ENCODE data around the gene CCL14. TPM values are rescaled to one million over a fixed set of nuclear protein-coding genes. Genes with fewer than 3 reads are reported as not detected.

The CCL14 gene
- total RNA-seq, 1 experiment from 2014 or later = not detected

DNA sequence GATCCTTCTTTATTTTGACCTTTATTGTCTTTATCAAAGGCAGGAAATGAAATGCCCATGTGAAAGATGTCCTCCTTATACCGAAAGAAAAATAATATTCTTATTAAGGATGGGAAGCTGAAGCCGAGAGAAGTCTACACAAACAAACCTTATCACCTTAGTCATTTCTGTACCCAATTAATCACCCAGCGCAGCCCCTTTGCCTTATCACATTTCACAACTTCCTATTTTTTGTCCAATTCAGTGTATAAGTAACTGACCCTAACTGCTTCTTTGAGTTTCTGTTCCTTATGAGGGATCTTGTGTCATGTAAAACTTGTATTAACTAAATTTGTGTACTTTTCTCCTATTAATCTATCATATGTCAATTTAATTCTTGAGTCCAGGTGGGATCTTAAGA is 47.6 kb upstream of the CCL14 start:
- ATAC-seq (no peak), DNase-seq (ENCODE audit: low read depth, low spot score) (no peak)
- H3K4me1 ChIP-seq (ENCODE audit: control insufficient read depth, insufficient read depth, low read length) = no peaks in the 10 kb centered on the region
- TF ChIP-seq POLR2AphosphoS5 (IDR thresholded peaks at IDR 0.05; ENCODE audit: low read depth, low read length) (no peak), SIN3A (IDR thresholded peaks at IDR 0.05; ENCODE audit: borderline replicate concordance, insufficient read depth, low read depth, low read length) (no peak), TCF7L2 (IDR thresholded peaks at IDR 0.05; ENCODE audit: low read depth, low read length) (no peak)
- TF ChIP-seq, protein P1, sequence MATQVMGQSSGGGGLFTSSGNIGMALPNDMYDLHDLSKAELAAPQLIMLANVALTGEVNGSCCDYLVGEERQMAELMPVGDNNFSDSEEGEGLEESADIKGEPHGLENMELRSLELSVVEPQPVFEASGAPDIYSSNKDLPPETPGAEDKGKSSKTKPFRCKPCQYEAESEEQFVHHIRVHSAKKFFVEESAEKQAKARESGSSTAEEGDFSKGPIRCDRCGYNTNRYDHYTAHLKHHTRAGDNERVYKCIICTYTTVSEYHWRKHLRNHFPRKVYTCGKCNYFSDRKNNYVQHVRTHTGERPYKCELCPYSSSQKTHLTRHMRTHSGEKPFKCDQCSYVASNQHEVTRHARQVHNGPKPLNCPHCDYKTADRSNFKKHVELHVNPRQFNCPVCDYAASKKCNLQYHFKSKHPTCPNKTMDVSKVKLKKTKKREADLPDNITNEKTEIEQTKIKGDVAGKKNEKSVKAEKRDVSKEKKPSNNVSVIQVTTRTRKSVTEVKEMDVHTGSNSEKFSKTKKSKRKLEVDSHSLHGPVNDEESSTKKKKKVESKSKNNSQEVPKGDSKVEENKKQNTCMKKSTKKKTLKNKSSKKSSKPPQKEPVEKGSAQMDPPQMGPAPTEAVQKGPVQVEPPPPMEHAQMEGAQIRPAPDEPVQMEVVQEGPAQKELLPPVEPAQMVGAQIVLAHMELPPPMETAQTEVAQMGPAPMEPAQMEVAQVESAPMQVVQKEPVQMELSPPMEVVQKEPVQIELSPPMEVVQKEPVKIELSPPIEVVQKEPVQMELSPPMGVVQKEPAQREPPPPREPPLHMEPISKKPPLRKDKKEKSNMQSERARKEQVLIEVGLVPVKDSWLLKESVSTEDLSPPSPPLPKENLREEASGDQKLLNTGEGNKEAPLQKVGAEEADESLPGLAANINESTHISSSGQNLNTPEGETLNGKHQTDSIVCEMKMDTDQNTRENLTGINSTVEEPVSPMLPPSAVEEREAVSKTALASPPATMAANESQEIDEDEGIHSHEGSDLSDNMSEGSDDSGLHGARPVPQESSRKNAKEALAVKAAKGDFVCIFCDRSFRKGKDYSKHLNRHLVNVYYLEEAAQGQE (IDR thresholded peaks at IDR 0.05; ENCODE audit: insufficient read depth in 1 of 2, low read depth in 2 of 2, low read length in 1 of 2) = no peak
- TF ChIP-seq, protein P2, sequence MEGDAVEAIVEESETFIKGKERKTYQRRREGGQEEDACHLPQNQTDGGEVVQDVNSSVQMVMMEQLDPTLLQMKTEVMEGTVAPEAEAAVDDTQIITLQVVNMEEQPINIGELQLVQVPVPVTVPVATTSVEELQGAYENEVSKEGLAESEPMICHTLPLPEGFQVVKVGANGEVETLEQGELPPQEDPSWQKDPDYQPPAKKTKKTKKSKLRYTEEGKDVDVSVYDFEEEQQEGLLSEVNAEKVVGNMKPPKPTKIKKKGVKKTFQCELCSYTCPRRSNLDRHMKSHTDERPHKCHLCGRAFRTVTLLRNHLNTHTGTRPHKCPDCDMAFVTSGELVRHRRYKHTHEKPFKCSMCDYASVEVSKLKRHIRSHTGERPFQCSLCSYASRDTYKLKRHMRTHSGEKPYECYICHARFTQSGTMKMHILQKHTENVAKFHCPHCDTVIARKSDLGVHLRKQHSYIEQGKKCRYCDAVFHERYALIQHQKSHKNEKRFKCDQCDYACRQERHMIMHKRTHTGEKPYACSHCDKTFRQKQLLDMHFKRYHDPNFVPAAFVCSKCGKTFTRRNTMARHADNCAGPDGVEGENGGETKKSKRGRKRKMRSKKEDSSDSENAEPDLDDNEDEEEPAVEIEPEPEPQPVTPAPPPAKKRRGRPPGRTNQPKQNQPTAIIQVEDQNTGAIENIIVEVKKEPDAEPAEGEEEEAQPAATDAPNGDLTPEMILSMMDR (IDR thresholded peaks at IDR 0.05) = no peak
- no peaks in the 10 kb centered on the region for H3K9me3 ChIP-seq (ENCODE audit: control insufficient read depth, insufficient read depth, low read depth, low read length)
- H3K36me3 ChIP-seq (ENCODE audit: control insufficient read depth, insufficient read depth, low read length) = no peaks in the 10 kb centered on the region
- intact Hi-C loops (cut with micrococcal nuclease; ENCODE audit: unreplicated experiment) = no loop called here
- no TSS peak for BruUV-seq (replicated peaks)
- H3K27me3 ChIP-seq (ENCODE audit: control insufficient read depth, insufficient read depth, low read length) = peaks cover 22% of the 10 kb centered on the region
- ChIA-PET POLR2A (no interaction called here), CTCF (no interaction called here)
- in situ Hi-C loops (cut with HindIII; ENCODE audit: low pct_unique_long_range_greater_than_20kb, low sequenced_read_pairs) = no loop called here
- no peak overlapping the region for H3K4me3 ChIP-seq (ENCODE audit: low read depth in 2 of 2, low read length in 2 of 2)
- H3K27ac ChIP-seq (ENCODE audit: low read length) = no peak overlapping the region

DNA sequence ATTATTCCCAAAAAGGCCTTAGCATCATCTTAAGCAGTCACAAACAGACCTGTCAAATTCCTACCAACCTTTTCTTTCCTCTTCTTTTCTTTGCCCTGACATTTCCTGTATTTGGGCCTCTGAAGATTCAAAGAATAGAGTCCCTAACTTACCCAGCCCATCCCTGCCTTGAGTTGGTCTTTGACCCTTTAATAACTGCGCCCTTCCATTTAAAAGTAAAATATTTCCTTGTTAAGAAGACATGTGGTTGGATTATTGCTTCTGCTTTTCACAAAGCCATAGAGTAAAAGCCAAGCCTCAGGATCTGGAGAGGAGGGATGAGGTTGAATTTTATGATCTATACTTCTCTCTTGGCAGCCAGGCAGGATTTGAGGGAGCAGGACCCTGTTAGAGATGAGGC is 44.4 kb upstream of the CCL14 start:
- H3K27ac ChIP-seq (ENCODE audit: low read length) = no peak overlapping the region
- DNase-seq (ENCODE audit: low read depth, low spot score) (no peak), ATAC-seq (no peak)
- CTCF ChIA-PET = no interaction called here
- POLR2A ChIA-PET = no interaction called here
- no peak overlapping the region for H3K4me3 ChIP-seq (ENCODE audit: low read depth in 2 of 2, low read length in 2 of 2)
- H3K36me3 ChIP-seq (ENCODE audit: control insufficient read depth, insufficient read depth, low read length) = no peaks in the 10 kb centered on the region
- no peaks in the 10 kb centered on the region for H3K4me1 ChIP-seq (ENCODE audit: control insufficient read depth, insufficient read depth, low read length)
- intact Hi-C loops (cut with micrococcal nuclease; ENCODE audit: unreplicated experiment) = no loop called here
- no TSS peak for BruUV-seq (replicated peaks)
- TF ChIP-seq, protein P2 (IDR thresholded peaks at IDR 0.05) = no peak
- TF ChIP-seq, protein P1 (IDR thresholded peaks at IDR 0.05; ENCODE audit: insufficient read depth in 1 of 2, low read depth in 2 of 2, low read length in 1 of 2) = no peak
- TF ChIP-seq POLR2AphosphoS5 (IDR thresholded peaks at IDR 0.05; ENCODE audit: low read depth, low read length) = no peak
- no peak for TF ChIP-seq TCF7L2 (IDR thresholded peaks at IDR 0.05; ENCODE audit: low read depth, low read length)
- TF ChIP-seq SIN3A (IDR thresholded peaks at IDR 0.05; ENCODE audit: borderline replicate concordance, insufficient read depth, low read depth, low read length) = no peak
- H3K9me3 ChIP-seq (ENCODE audit: control insufficient read depth, insufficient read depth, low read depth, low read length) = no peaks in the 10 kb centered on the region
- in situ Hi-C loops (cut with HindIII; ENCODE audit: low pct_unique_long_range_greater_than_20kb, low sequenced_read_pairs) = no loop called here
- H3K27me3 ChIP-seq (ENCODE audit: control insufficient read depth, insufficient read depth, low read length) = peaks cover 22% of the 10 kb centered on the region
